ENCODE data around the gene VCAM1. TPM values are rescaled to one million over a fixed set of nuclear protein-coding genes. Genes with fewer than 3 reads are reported as not detected.
"Not testable (repeated sequence)": the region's sequence is repeated elsewhere in the genome, so short reads cannot be mapped to it uniquely, and the experiment has no call there.

Gene VCAM1
- total RNA-seq, 1 donor from 2014 or later, result not detected

DNA sequence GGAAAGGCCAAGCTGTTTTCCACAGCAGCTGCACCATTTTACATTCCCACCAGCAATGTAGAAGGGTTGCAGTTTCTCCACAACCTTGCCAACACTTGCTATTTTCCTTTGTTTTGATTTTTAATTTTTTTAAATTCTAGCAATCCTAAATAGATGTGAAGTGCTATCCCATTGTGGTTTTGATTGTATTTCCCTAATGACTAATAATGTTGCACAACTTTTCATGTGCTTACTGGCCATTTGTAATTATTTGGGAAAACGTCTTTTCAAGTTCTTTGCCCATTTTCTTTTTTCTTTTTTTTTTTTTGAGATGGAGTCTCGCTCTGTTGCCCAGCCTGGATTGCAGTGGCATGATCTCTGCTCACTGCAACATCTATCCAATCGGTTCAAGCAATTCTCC is 53.9 kb downstream of the VCAM1 start:
- Mint-ChIP-seq H3K27me3 (no peaks in the 10 kb centered on the region), H3K4me3 (ENCODE audit: low read depth) (no peak overlapping the region), H3K27ac (no peak overlapping the region), H3K9me3 (ENCODE audit: low read depth) (no peaks in the 10 kb centered on the region), H3K4me1 (ENCODE audit: low read depth) (no peaks in the 10 kb centered on the region), H3K36me3 (ENCODE audit: insufficient read depth) (no peaks in the 10 kb centered on the region)
- DNase-seq (ENCODE audit: low spot score, unreplicated experiment), result no peak
- TF ChIP-seq, protein P1, sequence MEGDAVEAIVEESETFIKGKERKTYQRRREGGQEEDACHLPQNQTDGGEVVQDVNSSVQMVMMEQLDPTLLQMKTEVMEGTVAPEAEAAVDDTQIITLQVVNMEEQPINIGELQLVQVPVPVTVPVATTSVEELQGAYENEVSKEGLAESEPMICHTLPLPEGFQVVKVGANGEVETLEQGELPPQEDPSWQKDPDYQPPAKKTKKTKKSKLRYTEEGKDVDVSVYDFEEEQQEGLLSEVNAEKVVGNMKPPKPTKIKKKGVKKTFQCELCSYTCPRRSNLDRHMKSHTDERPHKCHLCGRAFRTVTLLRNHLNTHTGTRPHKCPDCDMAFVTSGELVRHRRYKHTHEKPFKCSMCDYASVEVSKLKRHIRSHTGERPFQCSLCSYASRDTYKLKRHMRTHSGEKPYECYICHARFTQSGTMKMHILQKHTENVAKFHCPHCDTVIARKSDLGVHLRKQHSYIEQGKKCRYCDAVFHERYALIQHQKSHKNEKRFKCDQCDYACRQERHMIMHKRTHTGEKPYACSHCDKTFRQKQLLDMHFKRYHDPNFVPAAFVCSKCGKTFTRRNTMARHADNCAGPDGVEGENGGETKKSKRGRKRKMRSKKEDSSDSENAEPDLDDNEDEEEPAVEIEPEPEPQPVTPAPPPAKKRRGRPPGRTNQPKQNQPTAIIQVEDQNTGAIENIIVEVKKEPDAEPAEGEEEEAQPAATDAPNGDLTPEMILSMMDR (IDR thresholded peaks at IDR 0.05; ENCODE audit: unreplicated experiment), result no peak

DNA sequence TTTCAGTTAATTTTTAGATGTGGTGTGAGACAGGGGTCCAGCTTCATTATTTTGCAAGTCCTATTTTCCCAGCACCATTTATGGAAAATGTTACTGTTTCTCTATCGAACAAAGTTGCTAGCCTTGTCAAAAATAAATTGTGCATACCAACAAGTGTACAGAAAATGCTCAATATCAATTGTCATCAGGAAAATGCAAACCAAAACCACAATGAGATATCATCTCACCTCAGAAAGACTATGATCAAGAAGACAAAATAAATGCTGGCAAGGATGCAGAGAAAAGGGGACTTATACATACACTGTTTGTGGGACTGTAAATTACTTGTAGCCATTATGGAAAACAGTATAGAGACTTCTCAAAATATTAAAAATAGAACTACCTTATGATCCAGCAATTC is 54.8 kb downstream of the VCAM1 start:
- Mint-ChIP-seq H3K27ac (no peak overlapping the region), H3K9me3 (ENCODE audit: low read depth) (no peaks in the 10 kb centered on the region), H3K4me3 (ENCODE audit: low read depth) (no peak overlapping the region), H3K36me3 (ENCODE audit: insufficient read depth) (no peaks in the 10 kb centered on the region), H3K4me1 (ENCODE audit: low read depth) (no peaks in the 10 kb centered on the region), H3K27me3 (no peaks in the 10 kb centered on the region)
- TF ChIP-seq, protein P1 (IDR thresholded peaks at IDR 0.05; ENCODE audit: unreplicated experiment), result no peak
- no peak for DNase-seq (ENCODE audit: low spot score, unreplicated experiment)

DNA sequence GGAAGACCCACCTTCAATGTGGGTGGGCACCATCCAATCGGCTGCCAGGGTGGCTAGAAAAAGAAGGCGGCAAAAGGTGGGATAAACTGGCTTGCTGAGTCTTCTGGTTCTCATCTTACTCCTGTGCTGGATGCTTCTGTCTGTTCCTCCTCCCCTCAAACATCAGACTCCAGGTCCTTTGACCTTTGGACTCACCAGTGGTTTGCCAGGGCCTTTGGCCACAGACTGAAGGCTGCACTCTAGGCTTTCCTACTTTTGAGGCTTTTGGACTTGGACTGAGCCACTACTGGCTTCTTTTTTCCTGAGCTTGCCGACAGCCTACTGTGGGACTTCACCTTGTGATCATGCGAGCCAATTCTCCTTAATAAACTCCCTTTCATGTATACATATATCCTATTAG is 55.9 kb downstream of the VCAM1 start:
- H3K4me1 Mint-ChIP-seq (ENCODE audit: low read depth), result no peaks in the 10 kb centered on the region
- H3K27me3 Mint-ChIP-seq, result no peaks in the 10 kb centered on the region
- H3K27ac Mint-ChIP-seq, result no peak overlapping the region
- no peaks in the 10 kb centered on the region for H3K9me3 Mint-ChIP-seq (ENCODE audit: low read depth)
- DNase-seq (ENCODE audit: low spot score, unreplicated experiment), result no peak
- TF ChIP-seq, protein P1 (IDR thresholded peaks at IDR 0.05; ENCODE audit: unreplicated experiment), result no peak
- no peak overlapping the region for H3K4me3 Mint-ChIP-seq (ENCODE audit: low read depth)
- no peaks in the 10 kb centered on the region for H3K36me3 Mint-ChIP-seq (ENCODE audit: insufficient read depth)

DNA sequence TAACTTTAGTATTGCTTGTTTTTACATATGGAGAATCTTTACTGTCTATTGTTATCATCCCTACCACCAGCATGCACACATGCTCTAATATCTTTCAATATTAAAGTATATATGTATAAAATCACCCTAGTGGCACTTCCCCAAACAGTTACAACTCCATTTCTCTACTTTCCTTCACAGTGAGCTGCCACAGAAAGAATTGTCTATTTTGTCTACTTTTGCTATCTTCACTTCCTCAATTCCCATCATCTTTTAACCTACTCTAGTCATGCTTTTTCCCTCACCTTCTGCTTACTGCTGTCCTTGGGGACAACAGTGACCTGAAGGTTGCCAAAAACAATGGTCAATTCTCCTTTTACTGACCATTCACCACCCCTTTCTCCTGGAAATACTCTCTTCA is 59.2 kb downstream of the VCAM1 start:
- no peak overlapping the region for H3K27ac Mint-ChIP-seq
- no peak for DNase-seq (ENCODE audit: low spot score, unreplicated experiment)
- peaks cover 5% of the 10 kb centered on the region for H3K9me3 Mint-ChIP-seq (ENCODE audit: low read depth)
- no peaks in the 10 kb centered on the region for H3K36me3 Mint-ChIP-seq (ENCODE audit: insufficient read depth)
- H3K4me1 Mint-ChIP-seq (ENCODE audit: low read depth), result no peaks in the 10 kb centered on the region
- no peak overlapping the region for H3K4me3 Mint-ChIP-seq (ENCODE audit: low read depth)
- no peaks in the 10 kb centered on the region for H3K27me3 Mint-ChIP-seq
- TF ChIP-seq, protein P1 (IDR thresholded peaks at IDR 0.05; ENCODE audit: unreplicated experiment), result no peak

DNA sequence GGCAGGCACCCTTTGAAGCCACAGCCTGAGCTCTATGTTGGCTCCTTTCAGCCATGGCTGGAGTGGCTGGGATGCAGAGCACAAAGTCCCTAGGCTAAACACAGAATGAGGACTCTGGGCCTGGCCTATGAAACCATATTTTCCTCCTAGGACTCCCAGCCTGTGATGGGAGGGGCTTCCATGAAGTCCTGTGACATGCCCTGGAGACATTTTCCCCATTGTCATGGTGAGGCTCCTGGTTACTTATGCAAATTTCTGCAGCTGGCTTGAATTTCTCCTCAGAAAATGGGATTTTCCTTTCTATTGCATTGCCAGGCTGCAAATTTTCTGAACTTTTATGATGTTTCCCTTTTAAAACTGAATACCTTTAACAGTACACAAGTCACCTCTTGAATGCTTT is 61.3 kb downstream of the VCAM1 start:
- Mint-ChIP-seq H3K4me1 (ENCODE audit: low read depth) (no peaks in the 10 kb centered on the region), H3K27me3 (no peaks in the 10 kb centered on the region), H3K4me3 (ENCODE audit: low read depth) (no peak overlapping the region), H3K9me3 (ENCODE audit: low read depth) (peaks cover 5% of the 10 kb centered on the region), H3K36me3 (ENCODE audit: insufficient read depth) (no peaks in the 10 kb centered on the region), H3K27ac (no peak overlapping the region)
- TF ChIP-seq, protein P1 (IDR thresholded peaks at IDR 0.05; ENCODE audit: unreplicated experiment), result no peak
- DNase-seq (ENCODE audit: low spot score, unreplicated experiment), result no peak

DNA sequence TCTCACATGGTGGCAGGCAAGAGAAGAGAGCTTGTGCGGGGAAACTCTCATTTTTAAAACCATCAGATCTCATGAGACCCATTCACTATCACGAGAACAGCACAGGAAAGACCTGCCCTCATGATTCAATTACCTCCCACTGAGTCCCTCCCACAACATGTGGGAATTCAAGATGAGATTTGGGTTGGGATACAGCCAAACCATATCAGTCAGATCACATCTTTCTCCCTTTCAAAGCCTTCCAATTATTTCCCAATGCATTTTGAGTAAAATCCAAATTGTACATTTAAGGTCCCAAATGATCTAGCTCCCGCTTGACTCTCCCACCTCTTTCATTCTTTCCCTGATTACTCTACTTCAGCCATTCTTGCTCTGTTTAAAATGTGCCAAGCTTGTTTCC is 62.2 kb downstream of the VCAM1 start:
- not testable (repeated sequence) for H3K27ac Mint-ChIP-seq; H3K9me3 Mint-ChIP-seq (ENCODE audit: low read depth); DNase-seq (ENCODE audit: low spot score, unreplicated experiment); H3K4me1 Mint-ChIP-seq (ENCODE audit: low read depth); H3K27me3 Mint-ChIP-seq; H3K36me3 Mint-ChIP-seq (ENCODE audit: insufficient read depth); H3K4me3 Mint-ChIP-seq (ENCODE audit: low read depth)

Data from progenitor cell of endocrine pancreas (in vitro differentiated cells).